GM19463 (cell line): Measurements from ENCODE around the gene PRDX5.

ENCODE experiments used
- ATAC-seq: cut with Tn5 transposase; IDR thresholded peaks from one replicate; pipeline ENCODE4 v1.9.1; 2021; ENCODE audit warnings: mild to moderate bottlenecking, moderate library complexity; ENCODE audit not compliant: unreplicated experiment

PRDX5 gene

DNA sequence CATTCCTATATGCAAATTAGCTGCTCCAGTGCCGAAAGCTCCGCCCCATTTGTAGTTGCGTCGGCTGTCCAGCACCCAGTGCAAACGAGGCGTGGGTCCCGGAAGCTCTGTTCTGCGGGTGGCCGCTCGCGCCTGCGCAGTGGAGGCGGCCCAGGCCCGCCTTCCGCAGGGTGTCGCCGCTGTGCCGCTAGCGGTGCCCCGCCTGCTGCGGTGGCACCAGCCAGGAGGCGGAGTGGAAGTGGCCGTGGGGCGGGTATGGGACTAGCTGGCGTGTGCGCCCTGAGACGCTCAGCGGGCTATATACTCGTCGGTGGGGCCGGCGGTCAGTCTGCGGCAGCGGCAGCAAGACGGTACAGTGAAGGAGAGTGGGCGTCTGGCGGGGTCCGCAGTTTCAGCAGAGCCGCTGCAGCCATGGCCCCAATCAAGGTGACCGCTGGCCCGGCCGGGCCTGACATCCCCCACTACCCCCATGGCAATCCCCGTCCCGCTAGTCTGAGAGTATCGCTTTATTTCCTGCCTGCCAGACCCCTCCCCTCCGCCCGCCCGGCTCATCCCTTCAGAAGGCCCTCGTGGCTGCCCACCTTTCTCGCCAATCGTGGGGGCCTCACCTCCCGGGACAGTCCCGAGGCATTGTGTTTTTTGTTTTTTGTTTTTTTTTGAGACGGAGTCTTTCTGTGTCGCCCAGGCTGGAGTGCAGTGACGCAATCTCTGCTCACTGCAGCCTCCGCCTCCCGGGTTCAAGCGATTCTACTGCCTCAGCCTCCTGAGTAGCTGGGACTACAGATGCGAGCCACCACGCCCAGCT, at the start of gene PRDX5:
Gene PRDX5 (plus strand): TSS at position 161 of the 805 bp plus-strand sequence. CDS start 95 bp downstream, at position 256.
- ATAC-seq, result peak; percentile 83

DNA sequence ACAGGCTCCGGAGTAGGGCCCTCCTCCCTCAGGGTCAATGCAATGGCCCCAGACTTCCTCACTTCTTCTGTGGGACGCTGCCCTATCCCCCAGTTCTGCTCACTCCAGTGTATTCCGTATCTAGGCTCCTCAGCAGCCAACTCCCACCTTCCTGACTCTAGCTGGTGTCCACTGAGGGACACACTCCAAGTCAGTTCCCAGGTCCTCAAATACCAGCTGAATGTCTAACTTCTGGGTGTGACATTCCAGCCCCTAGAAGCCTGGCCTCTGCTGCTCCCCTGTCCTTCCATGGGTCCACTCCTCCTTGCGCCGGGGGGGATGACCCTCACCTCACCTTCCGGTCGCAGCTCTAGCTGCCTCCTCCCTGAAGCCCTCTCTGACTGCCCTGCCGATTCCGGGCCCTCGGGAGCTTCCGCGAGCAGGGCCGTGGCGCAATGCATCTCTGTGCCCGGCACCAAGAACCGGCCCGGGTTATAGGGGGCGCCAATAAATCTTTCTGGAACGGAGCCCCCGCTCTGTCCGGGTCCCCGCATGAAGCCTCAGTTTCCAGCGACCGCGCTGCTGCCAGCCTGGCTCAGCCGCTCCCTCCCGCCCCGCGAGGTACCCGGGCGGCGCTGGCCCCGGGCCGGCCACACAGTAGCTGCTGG, 48.9 kb upstream of the PRDX5 start:
- no peak for ATAC-seq

- peak; percentile 70 for ATAC-seq
These were observed 48.2 kb upstream of the PRDX5 start for GRCh38 chr11:64269540-64270220.

GRCh38 chr11:64275031-64275800, 42.7 kb upstream of the PRDX5 start:
- no peak for ATAC-seq

DNA sequence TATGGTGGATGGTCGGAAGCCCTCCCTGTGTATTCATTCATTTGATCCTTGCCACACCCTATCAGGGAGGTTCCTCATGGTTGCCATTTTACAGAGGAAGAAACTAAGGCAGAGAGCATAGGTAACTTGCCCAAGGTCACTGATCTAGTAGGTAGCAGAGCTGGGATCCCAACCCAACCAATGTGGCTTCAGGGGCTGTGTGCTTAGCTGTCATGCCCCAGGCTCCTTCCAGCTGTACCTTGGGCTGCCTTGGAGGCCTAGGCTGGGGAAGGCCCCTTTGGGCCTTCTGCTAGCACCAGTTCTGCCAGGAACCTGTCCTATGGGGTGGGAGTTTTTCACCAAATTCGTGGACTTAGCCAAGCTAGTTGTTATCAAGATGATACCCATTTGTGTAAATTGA, 42.1 kb upstream of the PRDX5 start:
- no peak for ATAC-seq

- no peak for ATAC-seq
These were observed 41.1 kb upstream of the PRDX5 start for GRCh38 chr11:64276653-64277431.

- ATAC-seq, result no peak
These were observed 39.2 kb upstream of the PRDX5 start for GRCh38 chr11:64278576-64279190.

DNA sequence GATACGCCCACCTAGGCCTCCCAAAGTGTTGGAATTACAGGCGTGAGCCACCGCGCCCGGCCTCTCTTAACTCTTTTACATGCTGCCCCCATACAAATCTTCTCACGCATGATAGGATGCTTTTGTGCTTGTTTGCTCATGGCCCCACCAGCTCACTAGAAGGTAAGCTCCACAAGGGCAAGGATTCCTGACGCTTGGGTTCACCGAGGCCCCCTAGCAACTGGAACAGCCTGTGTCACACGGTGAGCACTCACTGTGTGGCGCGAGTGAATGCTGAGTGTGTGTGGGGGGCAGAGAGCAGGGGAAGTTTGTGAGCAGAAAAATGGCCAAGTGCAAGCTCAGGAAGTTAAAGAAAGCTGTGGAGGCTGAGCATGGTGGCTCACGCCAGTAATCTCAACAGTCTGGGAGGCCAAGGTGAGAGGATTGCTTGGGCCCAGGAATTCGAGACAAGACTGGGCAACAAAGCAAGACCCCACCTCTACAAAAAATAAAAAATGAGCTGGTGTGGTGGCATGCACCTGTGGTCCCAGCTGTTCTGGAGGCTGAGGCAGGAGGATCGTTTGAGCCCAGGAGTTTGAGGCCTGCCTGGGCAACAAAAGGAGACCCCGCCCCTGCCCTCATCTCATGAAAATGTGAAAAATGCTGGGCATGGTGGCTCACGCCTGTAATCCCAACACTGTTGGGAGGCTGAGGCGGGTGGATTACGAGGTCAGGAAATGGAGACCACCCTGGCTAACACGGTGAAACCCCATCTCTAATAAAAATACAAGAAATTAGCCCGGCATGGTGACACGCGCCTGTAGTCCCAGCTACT, 35.8 kb upstream of the PRDX5 start:
- ATAC-seq, result no peak

- ATAC-seq, result no peak
These were observed 34.8 kb upstream of the PRDX5 start for GRCh38 chr11:64283092-64283491.

GRCh38 chr11:64284048-64284961, 33.6 kb upstream of the PRDX5 start, which contains the start of gene BAD:
Gene BAD, minus strand, starts transcription at chr11:64284665. Its CDS starts 297 bp downstream, at chr11:64284368.
- peak; percentile 79 for ATAC-seq

- peak; percentile 53 for ATAC-seq
These were observed 32.7 kb upstream of the PRDX5 start, which contains the start of gene GPR137 for GRCh38 chr11:64284962-64285884. Gene GPR137, plus strand, starts transcription at chr11:64285848. Its CDS starts 677 bp downstream, at chr11:64286525.

- ATAC-seq, result no peak
These were observed 31.8 kb upstream of the PRDX5 start for GRCh38 chr11:64285885-64286800.

DNA sequence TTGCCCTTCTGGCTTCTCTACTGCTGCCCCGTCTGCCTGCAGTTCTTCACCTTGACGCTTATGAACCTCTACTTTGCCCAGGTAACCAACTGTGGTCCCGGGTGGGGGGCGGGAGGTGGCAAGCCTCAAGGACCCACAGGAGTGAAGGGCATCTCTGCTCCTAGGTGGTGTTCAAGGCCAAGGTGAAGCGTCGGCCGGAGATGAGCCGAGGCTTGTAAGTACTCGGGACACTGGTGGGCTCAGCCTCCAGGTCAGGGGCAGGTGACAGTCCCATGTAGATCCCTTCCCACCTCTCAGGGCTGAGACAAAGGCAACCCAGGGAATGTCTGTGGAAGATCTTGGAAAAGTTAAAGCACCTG, 31.1 kb upstream of the PRDX5 start:
- ATAC-seq, result no peak

DNA sequence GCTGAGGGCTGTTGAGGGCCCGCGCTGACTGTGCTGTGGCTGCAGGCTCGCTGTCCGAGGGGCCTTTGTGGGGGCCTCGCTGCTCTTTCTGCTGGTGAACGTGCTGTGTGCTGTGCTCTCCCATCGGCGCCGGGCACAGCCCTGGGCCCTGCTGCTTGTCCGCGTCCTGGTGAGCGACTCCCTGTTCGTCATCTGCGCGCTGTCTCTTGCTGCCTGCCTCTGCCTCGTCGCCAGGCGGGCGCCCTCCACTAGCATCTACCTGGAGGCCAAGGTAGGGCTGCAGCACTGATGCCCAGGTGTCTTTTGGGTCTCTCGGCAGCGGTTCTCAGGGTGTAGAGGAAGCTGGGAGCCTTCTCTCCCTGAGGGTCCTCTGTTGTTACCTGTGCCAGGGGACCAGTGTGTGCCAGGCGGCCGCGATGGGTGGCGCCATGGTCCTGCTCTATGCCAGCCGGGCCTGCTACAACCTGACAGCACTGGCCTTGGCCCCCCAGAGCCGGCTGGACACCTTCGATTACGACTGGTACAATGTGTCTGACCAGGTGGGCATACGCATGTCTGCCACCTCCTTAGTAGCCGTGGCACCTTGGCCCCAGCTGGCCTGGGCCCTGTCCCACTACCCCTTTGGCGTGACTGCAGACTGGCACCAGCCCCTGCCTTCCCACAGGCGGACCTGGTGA, 30.1 kb upstream of the PRDX5 start:
- ATAC-seq, result no peak

DNA sequence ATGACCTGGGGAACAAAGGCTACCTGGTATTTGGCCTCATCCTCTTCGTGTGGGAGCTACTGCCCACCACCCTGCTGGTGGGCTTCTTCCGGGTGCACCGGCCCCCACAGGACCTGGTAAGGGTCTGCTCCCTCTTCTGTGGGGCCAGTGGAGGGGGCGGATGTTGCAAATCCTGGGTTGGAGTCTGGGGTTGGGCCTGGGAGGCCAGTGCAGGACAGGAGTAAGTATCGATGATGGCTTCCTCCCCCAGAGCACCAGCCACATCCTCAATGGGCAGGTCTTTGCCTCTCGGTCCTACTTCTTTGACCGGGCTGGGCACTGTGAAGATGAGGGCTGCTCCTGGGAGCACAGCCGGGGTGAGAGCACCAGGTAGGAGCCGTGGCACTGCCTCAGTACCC, 29.6 kb upstream of the PRDX5 start:
- ATAC-seq, result no peak
